NB4 (cell line): ENCODE results near the gene SPRTN.

Experiments used
- DNase-seq: peaks from one replicate; pipeline ENCODE4 v3.0.0; 2010; ENCODE audit warnings: low read depth
- H3K4me3 ChIP-seq: one replicate; pipeline ENCODE4 v1.5.1; 2011; ENCODE audit warnings: mild to moderate bottlenecking, low read depth, low read length, moderate library complexity
- MYC ChIP-seq: IDR thresholded peaks from 2 replicates; pipeline ENCODE4 v1.6.1; 2011; ENCODE audit warnings: low read depth, low read length
- POLR2A ChIP-seq: IDR thresholded peaks from 2 replicates; pipeline ENCODE4 v1.6.1; 2011; ENCODE audit warnings: mild to moderate bottlenecking; ENCODE audit not compliant: insufficient read length; ENCODE audit errors: extremely low read depth
- TF ChIP-seq, protein P1 (sequence below): IDR thresholded peaks from one replicate; pipeline ENCODE4 v1.5.1; 2012; ENCODE audit warnings: low read depth, low read length
- TF ChIP-seq, protein P2 (sequence below): IDR thresholded peaks from 2 replicates; pipeline ENCODE4 v1.6.1; 2011; ENCODE audit warnings: low read depth, low read length

The SPRTN gene

DNA sequence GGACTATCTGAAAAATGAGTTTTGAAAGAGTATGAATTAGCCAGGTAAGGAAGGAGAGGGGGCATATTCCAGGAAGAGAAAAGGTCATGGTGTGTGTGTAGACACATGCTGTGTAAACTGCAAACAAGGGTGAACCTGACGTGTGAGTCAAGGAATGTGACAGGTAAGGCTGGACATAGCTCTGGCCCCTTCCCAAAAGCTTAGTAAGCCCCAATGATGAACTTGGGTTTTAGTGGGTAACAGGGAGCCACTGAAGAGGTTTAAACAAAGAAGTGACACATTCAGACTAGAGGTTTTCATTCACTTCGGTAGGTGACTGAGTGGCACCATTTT, 47.3 kb downstream of the SPRTN start:
- no peak overlapping the region for H3K4me3 ChIP-seq
- no peak for DNase-seq
- TF ChIP-seq POLR2A (no peak), MYC (no peak)
- TF ChIP-seq, protein P1, sequence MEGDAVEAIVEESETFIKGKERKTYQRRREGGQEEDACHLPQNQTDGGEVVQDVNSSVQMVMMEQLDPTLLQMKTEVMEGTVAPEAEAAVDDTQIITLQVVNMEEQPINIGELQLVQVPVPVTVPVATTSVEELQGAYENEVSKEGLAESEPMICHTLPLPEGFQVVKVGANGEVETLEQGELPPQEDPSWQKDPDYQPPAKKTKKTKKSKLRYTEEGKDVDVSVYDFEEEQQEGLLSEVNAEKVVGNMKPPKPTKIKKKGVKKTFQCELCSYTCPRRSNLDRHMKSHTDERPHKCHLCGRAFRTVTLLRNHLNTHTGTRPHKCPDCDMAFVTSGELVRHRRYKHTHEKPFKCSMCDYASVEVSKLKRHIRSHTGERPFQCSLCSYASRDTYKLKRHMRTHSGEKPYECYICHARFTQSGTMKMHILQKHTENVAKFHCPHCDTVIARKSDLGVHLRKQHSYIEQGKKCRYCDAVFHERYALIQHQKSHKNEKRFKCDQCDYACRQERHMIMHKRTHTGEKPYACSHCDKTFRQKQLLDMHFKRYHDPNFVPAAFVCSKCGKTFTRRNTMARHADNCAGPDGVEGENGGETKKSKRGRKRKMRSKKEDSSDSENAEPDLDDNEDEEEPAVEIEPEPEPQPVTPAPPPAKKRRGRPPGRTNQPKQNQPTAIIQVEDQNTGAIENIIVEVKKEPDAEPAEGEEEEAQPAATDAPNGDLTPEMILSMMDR: no peak
- TF ChIP-seq, protein P2, sequence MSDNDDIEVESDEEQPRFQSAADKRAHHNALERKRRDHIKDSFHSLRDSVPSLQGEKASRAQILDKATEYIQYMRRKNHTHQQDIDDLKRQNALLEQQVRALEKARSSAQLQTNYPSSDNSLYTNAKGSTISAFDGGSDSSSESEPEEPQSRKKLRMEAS: no peak

DNA sequence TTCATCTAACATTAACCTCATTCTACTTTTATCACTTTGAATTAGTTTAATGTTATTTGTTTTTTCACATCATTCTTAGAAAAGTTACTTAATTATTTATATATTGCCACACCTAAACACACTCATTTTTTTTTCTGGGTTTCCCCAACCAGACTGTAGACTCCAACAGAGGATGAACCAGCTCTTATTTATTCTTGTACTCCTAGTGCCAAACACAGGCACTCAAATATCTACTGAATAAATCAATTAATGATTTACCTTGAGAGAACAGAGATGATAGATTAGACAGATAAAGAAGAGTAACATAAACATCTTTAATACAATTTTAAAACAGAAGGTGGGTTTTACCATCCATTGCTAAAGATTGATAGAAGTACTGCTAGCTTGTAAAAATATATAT, 48.4 kb downstream of the SPRTN start:
- H3K4me3 ChIP-seq: no peak overlapping the region
- DNase-seq: no peak
- TF ChIP-seq MYC (no peak), POLR2A (no peak)
- TF ChIP-seq, protein P2: no peak
- TF ChIP-seq, protein P1: no peak

DNA sequence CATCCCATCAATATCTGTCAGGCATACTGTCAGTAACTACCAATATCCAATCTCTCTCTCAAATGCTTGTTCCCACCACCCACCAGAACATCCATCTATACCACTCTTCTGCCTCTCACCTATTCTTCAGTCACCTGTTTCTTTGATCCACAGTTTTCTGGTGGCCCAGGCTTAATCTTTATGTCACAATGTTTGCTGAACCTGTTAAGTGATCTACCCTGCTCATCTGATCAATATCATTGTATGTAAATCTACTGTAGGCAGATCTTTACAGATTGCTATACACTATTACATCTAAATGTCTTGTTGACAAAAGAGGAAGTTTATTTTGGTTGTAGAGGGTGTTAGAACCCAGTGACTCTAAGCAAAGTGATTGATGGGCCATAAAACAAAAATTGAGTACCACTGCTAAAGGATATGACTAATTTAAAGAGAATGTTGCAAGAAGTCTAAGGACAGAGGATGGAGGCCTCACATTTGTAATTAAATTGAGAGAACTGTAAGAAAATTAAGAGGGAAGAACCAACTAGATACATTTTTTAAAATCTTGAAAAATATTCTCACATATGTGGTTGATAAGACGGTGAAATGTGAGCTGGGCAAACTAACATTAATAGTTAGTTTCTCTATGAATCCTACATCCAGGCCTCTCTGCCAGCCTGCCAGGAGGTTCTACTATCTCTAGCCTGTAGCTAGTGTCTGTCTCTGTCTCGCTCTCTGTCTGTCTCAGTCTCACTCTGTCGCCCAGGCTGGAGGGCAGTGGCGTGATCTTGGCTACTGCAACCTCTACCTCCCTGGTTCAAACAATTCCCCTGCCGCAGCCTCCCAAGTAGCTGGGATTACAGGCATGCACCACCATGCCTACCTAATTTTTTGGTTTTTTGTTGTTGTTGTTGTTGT, 49.9 kb downstream of the SPRTN start:
- no peak overlapping the region for H3K4me3 ChIP-seq
- DNase-seq: peak; percentile 82
- TF ChIP-seq, protein P1: no peak
- TF ChIP-seq, protein P2: no peak
- no peak for TF ChIP-seq MYC

DNA sequence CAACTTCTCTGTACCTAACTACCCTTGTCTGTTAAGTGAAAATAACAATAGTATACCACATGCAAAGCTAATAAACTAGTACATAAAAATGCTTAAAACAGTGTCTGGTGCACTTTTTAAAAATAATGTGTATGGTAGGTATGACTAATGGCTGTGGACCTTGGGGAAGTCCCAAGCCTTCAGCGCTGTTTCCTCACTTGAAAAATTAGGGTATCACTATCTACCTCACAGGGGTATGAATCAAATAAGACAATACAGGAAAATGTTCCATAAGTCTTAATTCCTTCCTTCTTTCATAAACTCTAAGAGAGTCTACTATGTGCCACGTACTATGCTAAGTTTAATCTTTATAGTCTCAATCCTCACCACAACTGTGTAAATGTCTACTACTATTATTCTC, 52.0 kb downstream of the SPRTN start:
- H3K4me3 ChIP-seq: no peak overlapping the region
- no peak for TF ChIP-seq POLR2A
- TF ChIP-seq, protein P2: no peak
- no peak for TF ChIP-seq MYC
- TF ChIP-seq, protein P1: no peak

DNA sequence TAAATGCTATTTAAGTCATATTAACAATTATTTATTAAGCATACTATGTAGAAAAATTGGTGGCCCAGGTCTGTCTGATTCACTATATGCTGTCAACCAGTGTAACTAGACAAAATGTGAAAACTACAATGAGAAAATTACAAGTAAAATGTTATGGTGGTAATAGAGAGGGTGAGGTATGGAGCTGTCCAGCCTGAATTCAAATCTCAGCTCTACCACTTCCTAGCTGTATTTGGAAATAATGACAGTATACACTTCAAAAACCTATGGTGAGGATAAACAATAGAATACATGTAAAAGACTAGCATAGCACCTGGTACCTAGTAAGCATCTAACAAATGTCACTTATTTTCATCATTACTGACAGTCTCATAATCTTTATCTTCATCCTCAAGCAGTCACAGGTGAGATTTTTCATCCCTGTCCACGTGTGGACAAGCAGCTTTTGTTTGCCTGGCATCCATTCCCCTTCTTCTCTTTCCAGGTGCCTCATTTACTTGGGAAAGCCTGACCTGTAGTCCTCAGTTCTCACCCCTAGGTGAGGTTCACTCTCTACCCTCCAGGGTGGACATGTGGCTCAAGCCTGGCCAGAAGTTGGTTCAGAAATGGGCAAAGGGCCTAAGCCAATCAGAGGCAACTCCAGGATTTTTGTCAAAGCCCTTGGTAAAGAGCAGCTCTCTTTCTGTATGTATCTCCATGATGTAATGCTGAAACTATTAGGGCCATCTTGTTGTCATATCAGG, 54.5 kb downstream of the SPRTN start:
- DNase-seq: no peak
- H3K4me3 ChIP-seq: no peak overlapping the region
- TF ChIP-seq POLR2A (no peak), MYC (no peak)
- TF ChIP-seq, protein P2: no peak
- TF ChIP-seq, protein P1: no peak

More for the DNA sequence above, 52.0 kb downstream of the SPRTN start:
- DNase-seq: no peak
